Glomerular endothelial cell (primary cell): ENCODE measurements around the gene SPARC. TPM values are rescaled to one million over a fixed set of nuclear protein-coding genes. Genes with fewer than 3 reads are reported as not detected.
"Not testable (repeated sequence)": the region's sequence is repeated elsewhere in the genome, so short reads cannot be mapped to it uniquely, and the experiment has no call there.

Experiments used
- DNase-seq: peaks from one replicate; pipeline ENCODE4 v3.0.0-alpha.2; 2011; ENCODE audit warnings: low read depth, low spot score; ENCODE audit errors: extremely low read depth
- total RNA-seq: library from RNA; depleted of rRNA; stranded (reverse); fragments of >200 nt; gene quantifications from 2 replicates; pipeline ENCODE4 v1.2.3, GENCODE V29; 2015

The SPARC gene
- total RNA-seq, 1 donor from 2014 or later: 3,575 TPM

- no peak for DNase-seq
Measured at GRCh38 chr5:151703227-151703626, 16.5 kb upstream of the SPARC start.

DNA sequence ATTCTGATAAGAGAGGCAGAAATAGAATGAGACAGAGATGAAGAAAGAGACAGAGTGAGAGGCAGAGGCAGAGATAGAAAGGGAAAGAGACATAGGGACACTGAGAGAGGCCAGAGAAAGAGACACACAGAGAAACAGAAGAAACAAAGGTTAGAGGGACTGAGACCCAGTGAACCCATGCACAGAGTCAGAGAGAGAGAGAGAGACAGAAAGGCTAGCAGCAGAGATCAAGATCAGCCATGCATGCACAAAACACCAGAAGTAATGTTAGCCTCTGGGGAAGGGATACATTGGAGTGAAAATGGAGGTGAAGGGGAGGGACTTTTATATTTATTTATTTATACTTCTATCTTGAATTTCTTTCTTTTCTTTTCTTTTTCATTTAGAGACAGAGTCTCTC, 14.1 kb upstream of the SPARC start:
- no peak for DNase-seq

- DNase-seq: no peak
Measured at GRCh38 chr5:151700296-151700695, 13.6 kb upstream of the SPARC start.

- peak; percentile 58 for DNase-seq
Measured at GRCh38 chr5:151699071-151699901, 12.6 kb upstream of the SPARC start.

DNA sequence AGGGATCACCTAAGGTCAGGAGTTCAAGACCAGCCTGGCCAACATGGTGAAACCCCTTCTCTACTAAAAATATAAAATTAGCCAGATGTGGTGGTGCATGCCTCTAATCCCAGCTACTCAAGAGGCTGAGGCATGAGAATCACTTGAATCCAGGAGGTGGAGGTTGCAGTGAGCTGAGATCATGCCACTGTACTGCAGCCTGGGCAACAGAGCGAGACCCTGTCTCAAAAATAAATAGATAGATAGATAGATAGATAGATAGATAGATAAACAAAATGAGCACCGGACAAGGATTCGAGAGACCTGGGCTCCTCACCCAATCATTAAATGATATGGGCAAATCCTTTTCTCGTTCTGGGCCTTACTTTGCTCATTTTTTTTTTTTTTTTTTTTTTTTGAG, 11.4 kb upstream of the SPARC start:
- not testable (repeated sequence) for DNase-seq

- no peak for DNase-seq
Measured at GRCh38 chr5:151697452-151697851, 10.7 kb upstream of the SPARC start.

DNA sequence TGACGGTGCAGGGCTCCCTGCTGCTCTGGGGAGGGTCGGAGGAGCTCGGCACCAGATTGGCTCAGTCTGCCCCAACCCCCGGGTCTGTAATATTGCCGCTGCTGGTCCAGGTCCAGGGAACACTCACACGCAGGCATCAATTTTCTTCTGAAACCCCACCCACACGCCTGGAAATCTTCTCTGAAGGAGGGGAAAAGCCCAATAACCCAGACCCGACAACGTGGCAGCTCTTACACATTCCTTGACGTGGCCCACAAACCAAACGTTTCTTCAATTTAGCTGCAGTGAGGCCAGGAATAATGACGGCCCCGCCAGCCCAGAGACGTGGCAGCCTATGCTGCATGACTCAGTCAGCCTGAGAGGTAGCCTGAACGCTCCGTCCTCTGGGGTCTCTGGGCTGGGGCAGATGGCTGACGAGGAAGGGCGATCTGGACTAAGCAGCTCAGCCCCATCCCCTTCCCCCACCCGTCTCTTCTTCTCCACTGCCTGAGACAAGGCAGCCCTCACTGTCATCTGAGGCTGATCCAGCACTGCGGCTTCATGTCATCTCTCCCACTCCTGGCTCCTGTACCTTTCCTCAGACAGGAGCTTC, 9.9 kb upstream of the SPARC start:
- no peak for DNase-seq

DNA sequence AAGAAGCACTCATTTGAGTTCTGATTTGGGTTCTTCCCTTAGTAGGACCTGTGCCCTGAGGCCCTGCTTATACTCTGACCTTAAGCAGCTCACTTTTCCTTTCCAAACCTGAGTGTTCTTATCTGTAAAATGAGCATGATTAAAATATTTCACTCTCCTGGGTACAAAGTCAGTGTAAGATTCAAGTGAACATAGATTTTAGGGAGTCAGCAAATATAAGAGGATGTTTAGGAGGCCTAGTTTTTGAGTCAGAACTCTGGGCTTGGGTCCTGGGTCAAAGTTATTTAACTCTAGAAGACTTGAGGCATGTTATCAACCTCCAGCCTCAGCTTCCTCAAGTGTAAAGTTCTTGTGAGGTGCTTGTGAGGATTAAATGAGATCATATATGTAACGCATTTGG, 8.7 kb upstream of the SPARC start:
- DNase-seq: no peak

DNA sequence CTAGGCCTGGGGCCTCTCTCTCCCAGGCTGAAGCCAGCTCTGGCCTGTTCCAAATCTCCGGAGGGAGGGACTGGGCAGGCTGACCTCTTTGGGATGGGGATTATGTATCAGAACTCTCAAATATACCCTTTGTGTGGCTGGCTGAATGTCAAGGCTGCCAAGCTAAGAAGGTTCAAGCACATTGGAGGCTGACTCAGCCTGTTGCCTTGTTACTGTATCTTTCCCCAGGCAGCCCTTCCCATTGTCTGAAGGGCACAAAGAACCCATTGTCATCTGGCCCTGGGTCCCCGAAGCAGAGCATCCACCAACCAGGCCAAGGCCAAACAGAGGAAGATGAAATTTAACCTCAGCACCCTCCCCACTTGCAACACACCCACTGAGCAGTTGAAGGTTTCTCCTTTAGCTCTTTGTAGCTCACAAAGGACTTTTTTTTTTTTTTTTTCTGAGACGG, 7.3 kb upstream of the SPARC start:
- no peak for DNase-seq

- DNase-seq: no peak
Measured at GRCh38 chr5:151692312-151692711, 5.6 kb upstream of the SPARC start.

GRCh38 chr5:151691706-151692105, 5.0 kb upstream of the SPARC start:
- no peak for DNase-seq

DNA sequence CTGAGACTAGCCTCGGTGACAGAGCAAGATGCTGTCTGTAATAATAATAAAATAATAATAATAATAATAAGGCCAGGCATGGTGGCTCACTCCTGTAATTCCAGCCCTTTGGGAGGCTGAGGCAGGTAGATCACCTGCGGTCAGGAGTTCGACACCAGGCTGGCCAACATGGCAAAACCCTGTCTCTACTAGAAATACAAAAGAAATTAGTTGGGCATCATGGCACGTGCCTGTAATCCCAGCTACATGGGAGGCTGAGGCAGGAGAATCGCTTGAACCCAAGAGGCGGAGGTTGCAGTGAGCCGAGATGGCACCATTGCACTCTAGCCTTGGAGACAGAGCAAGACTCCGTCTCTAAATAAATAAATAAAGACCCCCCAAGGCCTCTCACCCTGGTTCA, 2.9 kb upstream of the SPARC start:
- DNase-seq: not testable (repeated sequence)

GRCh38 chr5:151688436-151688835, 1.7 kb upstream of the SPARC start:
- DNase-seq: no peak

- DNase-seq: no peak
Measured at GRCh38 chr5:151685749-151686673, 704 bp downstream of the SPARC start.

DNA sequence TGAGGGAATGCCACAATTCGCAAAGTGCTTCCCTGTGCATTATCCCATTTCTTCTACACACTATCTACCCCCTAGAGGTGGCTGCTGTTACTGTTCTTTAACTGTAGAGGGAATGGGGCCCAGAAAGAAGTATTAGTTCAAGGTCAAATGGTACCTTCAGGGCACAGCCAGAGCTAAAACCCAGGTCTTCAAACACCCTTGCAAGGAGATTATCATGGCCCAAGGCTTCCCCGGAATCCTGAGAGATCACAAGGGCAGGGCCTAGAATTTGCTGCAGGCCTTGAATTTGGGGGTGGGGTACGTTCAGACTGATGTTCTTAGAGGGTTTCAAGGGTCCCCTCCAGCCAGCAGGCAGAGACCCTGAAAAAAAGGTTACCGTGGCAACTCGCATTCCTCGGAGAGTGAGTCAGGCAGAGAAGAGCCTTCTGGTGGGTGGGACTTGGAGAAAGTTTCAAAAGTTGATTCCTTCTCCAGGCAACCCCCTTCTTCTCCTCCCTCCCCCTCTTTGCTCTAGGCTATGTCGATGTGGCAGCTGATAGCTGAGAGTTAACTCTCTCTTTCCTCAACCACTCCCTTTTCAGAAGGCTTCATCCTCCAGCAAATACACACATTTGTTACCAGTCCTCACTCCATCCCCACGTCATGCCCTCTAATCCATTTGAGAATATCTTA, 1.9 kb downstream of the SPARC start:
- peak; percentile 50 for DNase-seq

- DNase-seq: no peak
Measured at GRCh38 chr5:151683986-151684588, 2.6 kb downstream of the SPARC start.

DNA sequence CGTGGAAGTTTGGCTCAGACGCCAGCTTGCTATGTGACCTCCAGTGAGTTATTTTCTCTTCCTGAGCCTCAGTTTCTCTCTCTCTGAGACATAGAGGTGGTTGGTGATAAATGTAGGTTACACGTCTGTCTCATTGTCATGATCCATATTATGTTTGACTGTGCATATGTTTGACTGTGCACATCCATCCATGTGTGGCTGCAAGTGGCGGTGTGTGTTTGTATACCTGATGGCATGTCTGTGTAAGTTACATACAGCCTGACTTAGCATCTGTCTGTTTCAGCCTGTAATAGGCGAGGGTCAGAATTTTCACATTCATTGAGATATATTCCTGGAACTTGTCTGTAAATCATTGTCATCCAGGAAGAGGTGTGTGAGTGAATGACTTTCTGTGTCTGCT, 3.3 kb downstream of the SPARC start:
- no peak for DNase-seq

- no peak for DNase-seq
Measured at GRCh38 chr5:151682751-151683331, 3.9 kb downstream of the SPARC start.

- DNase-seq: no peak
Measured at GRCh38 chr5:151682240-151682639, 4.5 kb downstream of the SPARC start.

DNA sequence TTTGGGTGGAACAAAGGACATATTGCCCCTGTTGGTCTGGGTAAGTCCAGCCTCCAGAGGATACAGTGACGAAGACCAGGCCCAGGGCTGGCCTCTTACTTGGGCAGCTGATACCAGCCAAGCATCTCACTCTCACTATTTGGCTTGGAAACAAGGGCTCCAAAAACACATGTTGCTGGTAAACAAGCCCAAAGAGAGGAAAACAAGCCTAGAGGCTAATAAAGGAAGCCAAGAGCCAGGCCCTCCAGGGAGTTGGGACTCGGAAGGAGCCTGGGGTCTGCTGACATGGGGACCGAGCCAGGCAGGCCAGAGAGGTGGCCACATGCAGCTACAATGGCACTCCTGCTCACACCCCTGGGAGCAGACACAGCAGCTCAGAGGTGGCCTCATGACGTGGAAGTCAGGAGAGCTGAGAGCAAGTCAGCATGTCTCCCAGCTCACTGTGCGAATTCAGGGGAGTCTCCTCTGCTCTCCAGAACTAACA, 5.7 kb downstream of the SPARC start:
- DNase-seq: no peak
